Limb (tissue), 2 donors: Measurements from ENCODE around the gene EDNRA.

Experiments
- DNase-seq, 2 donors: peaks; one replicate each; pipeline ENCODE4 v3.0.0-alpha.2; 2016; ENCODE audit errors: extremely low spot score in 2 of 2

Gene EDNRA

GRCh38 chr4:147496500-147496899 is 15.6 kb downstream of the EDNRA start:
- DNase-seq = no peak

- DNase-seq = no peak
Observed at GRCh38 chr4:147498031-147498660, 17.2 kb downstream of the EDNRA start.

- no peak for DNase-seq
Observed at GRCh38 chr4:147508346-147508745, 27.4 kb downstream of the EDNRA start.

GRCh38 chr4:147509386-147509785 is 28.5 kb downstream of the EDNRA start:
- DNase-seq = no peak

- DNase-seq = no peak
Observed at GRCh38 chr4:147510962-147511668, 30.2 kb downstream of the EDNRA start.

GRCh38 chr4:147513091-147513490 is 32.2 kb downstream of the EDNRA start:
- DNase-seq = no peak

GRCh38 chr4:147513952-147514351 is 33.1 kb downstream of the EDNRA start:
- DNase-seq = no peak

GRCh38 chr4:147515220-147515936 is 34.5 kb downstream of the EDNRA start:
- DNase-seq = no peak

- DNase-seq = no peak
Observed at GRCh38 chr4:147516133-147516532, 35.2 kb downstream of the EDNRA start.

GRCh38 chr4:147518086-147518485 is 37.2 kb downstream of the EDNRA start:
- DNase-seq = no peak

GRCh38 chr4:147518846-147519767 is 38.2 kb downstream of the EDNRA start:
- no peak for DNase-seq

GRCh38 chr4:147524601-147525000 is 43.7 kb downstream of the EDNRA start:
- no peak for DNase-seq

GRCh38 chr4:147525494-147526271 is 44.8 kb downstream of the EDNRA start:
- no peak for DNase-seq

- no peak for DNase-seq
Observed at GRCh38 chr4:147526272-147526654, 45.4 kb downstream of the EDNRA start.

GRCh38 chr4:147528054-147528453 is 47.2 kb downstream of the EDNRA start:
- no peak for DNase-seq

- DNase-seq = no peak
Observed at GRCh38 chr4:147530134-147530533, 49.2 kb downstream of the EDNRA start.

GRCh38 chr4:147530723-147531122 is 49.8 kb downstream of the EDNRA start:
- DNase-seq = no peak

GRCh38 chr4:147532896-147533295 is 52.0 kb downstream of the EDNRA start:
- DNase-seq = no peak

GRCh38 chr4:147533331-147533730 is 52.4 kb downstream of the EDNRA start:
- no peak for DNase-seq

GRCh38 chr4:147535124-147535523 is 54.2 kb downstream of the EDNRA start:
- no peak for DNase-seq

GRCh38 chr4:147538711-147539110 is 57.8 kb downstream of the EDNRA start:
- DNase-seq = no peak
